ENCODE measurements around the gene SERINC2. TPM values are rescaled to one million over a fixed set of nuclear protein-coding genes. Genes with fewer than 3 reads are reported as not detected.
"Not testable (repeated sequence)": the region's sequence is repeated elsewhere in the genome, so short reads cannot be mapped to it uniquely, and the experiment has no call there.

Gene SERINC2
- total RNA-seq, 1 donor from 2014 or later: 1.4 TPM

DNA sequence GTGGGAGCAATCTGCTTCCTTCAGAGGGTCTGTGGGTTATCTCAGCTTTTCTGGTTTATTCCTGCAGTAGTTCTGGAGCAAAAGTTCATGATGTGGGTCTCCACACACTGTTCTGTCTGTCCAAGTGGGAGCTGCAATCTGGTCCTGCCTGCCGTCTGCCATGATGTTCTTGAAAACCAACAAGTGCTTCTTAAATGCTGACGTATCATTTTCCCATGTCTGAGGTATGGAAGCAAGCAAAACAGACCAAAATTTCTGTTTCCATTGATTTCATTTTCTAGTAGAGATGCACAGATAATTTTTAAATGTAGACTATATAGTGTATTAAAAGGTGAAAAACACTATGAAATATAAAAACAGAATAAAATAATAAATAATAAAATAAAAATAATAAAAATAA, 65.2 kb downstream of the SERINC2 start:
- intact Hi-C loops (cut with DNase I): no loop called here
- DNase-seq (ENCODE audit: low spot score) (no peak), ATAC-seq (no peak)

DNA sequence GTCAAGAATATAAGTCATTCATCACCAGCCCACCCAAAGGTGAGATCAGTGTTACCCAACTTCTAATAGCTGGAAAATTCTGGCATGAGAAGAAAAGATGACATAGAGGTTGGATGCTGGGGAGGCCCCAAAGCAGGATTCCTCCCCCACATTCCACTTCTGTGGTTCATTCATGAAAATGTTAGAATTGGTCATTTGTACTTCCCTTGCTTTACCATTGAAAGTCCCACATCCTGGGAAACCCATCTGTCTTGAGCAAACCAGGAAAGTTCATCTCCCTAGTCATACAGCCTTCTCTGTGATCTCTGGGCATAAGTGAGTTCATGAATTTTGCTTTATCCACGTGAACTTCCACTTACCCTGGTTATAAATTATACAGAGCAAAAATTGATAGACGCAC, 66.8 kb downstream of the SERINC2 start:
- no peak for ATAC-seq
- no peak for DNase-seq (ENCODE audit: low spot score)
- intact Hi-C loops (cut with DNase I): no loop called here

DNA sequence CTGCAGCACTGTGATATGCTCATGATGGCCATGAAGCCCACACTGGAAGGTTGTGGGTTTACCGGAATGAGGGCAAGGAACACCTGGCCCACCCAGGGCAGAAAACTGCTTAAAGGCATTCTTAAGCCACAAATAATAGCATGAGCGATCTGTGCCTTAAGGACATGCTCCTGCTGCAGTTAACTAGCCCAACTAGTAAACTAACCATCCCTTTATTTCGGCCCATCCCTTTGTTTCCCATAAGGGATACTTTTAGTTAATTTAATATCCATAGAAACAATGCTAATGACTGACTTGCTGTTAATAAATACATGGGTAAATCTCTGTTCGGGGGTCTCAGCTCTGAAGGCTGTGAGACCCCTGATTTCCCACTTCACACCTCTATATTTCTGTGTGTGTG, 67.4 kb downstream of the SERINC2 start:
- ATAC-seq; DNase-seq (ENCODE audit: low spot score); intact Hi-C loops (cut with DNase I): not testable (repeated sequence)

DNA sequence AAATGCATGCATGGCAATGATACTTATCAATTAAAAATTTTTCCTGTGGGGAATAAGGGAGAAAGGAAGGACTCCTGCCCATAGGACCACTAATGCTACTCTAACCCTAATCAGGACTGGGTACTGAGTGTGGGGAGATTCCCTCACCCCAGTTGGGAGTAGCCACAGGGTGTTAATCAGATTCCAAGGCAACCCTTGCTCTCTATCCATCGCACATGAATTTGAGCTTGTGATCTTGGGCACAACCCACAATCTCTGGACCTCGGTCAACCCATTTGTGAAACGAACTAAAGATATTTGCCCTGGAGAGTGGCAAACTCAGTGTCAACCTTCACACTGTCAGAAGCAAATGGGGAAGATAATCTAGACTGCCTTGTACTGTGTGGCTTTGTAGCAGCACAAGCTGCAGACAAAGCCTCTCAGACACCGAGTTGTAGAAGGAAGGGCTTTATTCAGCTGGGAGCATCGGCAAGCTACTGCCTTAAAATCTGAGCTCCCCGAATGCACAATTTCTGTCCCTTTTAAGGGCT, 69.5 kb downstream of the SERINC2 start:
- intact Hi-C loops (cut with DNase I): no loop called here
- DNase-seq (ENCODE audit: low spot score) (no peak), ATAC-seq (no peak)

DNA sequence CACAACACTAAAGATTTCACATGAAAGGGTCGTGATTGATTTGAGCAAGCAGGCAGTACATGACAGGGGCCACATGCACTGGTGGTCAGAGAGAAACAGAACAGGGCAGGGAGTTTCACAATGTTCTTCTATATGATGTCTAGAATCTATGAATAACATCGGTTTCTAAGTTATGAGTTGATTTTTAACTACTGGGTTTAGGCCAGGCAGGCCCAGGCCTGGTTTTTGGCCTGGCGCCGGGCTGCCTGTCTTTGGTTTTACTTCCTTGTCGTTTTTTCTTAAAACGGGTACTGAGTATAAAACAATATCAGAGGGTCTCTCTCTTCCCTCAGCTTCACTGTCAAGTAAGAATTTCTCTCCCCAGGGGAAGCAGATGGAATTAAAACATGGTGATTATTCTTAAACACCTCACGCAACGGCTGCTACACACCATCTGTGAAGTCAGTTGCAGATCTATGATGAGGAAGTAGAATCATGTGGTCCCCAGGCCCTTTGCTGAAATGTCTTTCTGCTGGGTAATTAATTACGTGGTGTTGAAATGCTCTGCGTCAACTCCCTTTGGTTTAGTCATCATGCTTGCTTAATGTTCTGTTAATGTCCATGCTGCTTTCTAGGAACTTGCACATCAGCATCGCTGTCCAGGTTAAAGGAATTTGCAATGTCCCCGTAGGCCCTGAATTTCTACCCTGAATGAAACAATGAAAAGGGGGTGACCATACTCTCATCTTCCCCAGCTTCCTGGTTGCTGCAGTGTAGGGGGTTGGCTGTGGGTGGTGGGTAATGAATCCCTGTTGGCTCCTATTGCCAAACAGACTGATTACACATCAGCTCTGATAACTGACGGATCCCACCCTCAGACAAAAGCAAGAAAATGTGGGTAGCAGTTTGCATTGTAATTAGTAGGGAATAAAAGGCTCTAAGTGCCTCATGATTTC, 70.3 kb downstream of the SERINC2 start:
- intact Hi-C loops (cut with DNase I): no loop called here
- ATAC-seq: peak; percentile 96
- DNase-seq (ENCODE audit: low spot score): no peak

Other genes starting within 250 kb of the SERINC2 start
- 0.13 TPM for gene NKAIN1, start 173.3 kb upstream of the SERINC2 start, total RNA-seq
- gene SNRNP40, start 116.4 kb upstream of the SERINC2 start, total RNA-seq: 39.5 TPM
- gene ZCCHC17, start 116.2 kb upstream of the SERINC2 start, total RNA-seq: 27.1 TPM
- gene FABP3, start 40.1 kb upstream of the SERINC2 start, total RNA-seq: 6.5 TPM
- 91.9 TPM for gene TINAGL1, start 163.3 kb downstream of the SERINC2 start, total RNA-seq
- gene HCRTR1, start 204.5 kb downstream of the SERINC2 start, total RNA-seq: 0.31 TPM
- 56.7 TPM for gene PEF1, start 231.7 kb downstream of the SERINC2 start, total RNA-seq

Measured in sciatic nerve (tissue), 2 donors.